Activated CD8-positive, alpha-beta T cell treated with anti-CD3 and anti-CD28 coated beads for 36 hours (primary cell): Measurements from ENCODE around the gene JADE2. TPM values are rescaled to one million over a fixed set of nuclear protein-coding genes. Genes with fewer than 3 reads are reported as not detected.
A peak's percentile ranks its signal among the peaks of the same experiment; 100 is the strongest.

ENCODE experiments used
- ATAC-seq: fragments of 200-7000 bp; cut with Tn5 transposase; one replicate; pipeline ENCODE4 v1.10.0; 2021; ENCODE audit warnings: mild to moderate bottlenecking, moderate library complexity
- CTCF ChIA-PET: fragments of 350-600 bp; sonication (Branson Sonifier 250); formaldehyde crosslinking; loops from one replicate; lab custom pipeline; 2021; ENCODE audit warnings: antibody characterized with exemption; lab: Charles Lee
- POLR2A ChIA-PET: fragments of 350-600 bp; sonication (Branson Sonifier 250); formaldehyde crosslinking; loops from one replicate; lab custom pipeline; 2021; ENCODE audit warnings: antibody characterized with exemption; lab: Charles Lee
- DNase-seq: peaks from one replicate; pipeline ENCODE4 v3.0.0-alpha.2; 2020
- H3K27ac Mint-ChIP-seq: one replicate; pipeline ENCODE4 v1.8.0; 2021; ENCODE audit warnings: mild to moderate bottlenecking, mixed read lengths
- H3K27me3 Mint-ChIP-seq: one replicate; pipeline ENCODE4 v1.8.0; 2021; ENCODE audit warnings: mixed read lengths
- H3K36me3 Mint-ChIP-seq: one replicate; pipeline ENCODE4 v1.8.0; 2021; ENCODE audit warnings: low read depth, mixed read lengths
- H3K4me1 Mint-ChIP-seq: one replicate; pipeline ENCODE4 v1.8.0; 2021; ENCODE audit warnings: low read depth, mixed read lengths
- H3K4me3 Mint-ChIP-seq: one replicate; pipeline ENCODE4 v1.8.0; 2021; ENCODE audit warnings: mild to moderate bottlenecking, moderate library complexity, mixed read lengths
- H3K9me3 Mint-ChIP-seq: one replicate; pipeline ENCODE4 v1.8.0; 2021; ENCODE audit warnings: mixed read lengths
- CTCF ChIP-seq: fragments of 200-600 bp; IDR thresholded peaks from one replicate; pipeline ENCODE4 v1.8.0; 2022; ENCODE audit warnings: antibody characterized with exemption, mild to moderate bottlenecking
- intact Hi-C: fragments of 100-400 bp; cut with micrococcal nuclease; formaldehyde crosslinking; loops from one replicate; pipeline ENCODE4 v1.10.0; 2022
- total RNA-seq, 2 experiments: library from RNA; stranded (reverse); gene quantifications; one replicate each; pipeline ENCODE4 v1.2.3, GENCODE V29; 2021

Gene JADE2
- total RNA-seq, 2 experiments from 2014 or later = 58.7 to 61.2 TPM

GRCh38 chr5:134529460-134529859, 4.0 kb downstream of the JADE2 start:
- no peaks in the 10 kb centered on the region for H3K27me3 Mint-ChIP-seq
- intact Hi-C loops = loop anchor here (5.0 kb wide), 2 partner anchors 117 to 157 kb away; partner anchors contain the start of genes CDKN2AIPNL and UBE2B
- peak overlapping the region; percentile 94 for H3K27ac Mint-ChIP-seq
- no peak overlapping the region for H3K4me3 Mint-ChIP-seq
- no peak for TF ChIP-seq CTCF
- H3K4me1 Mint-ChIP-seq = peaks cover 65% of the 10 kb centered on the region
- ChIA-PET POLR2A (interaction anchor here (0.9 to 1.5 kb wide), 2 partner anchors 11 to 58 kb away, joined by 5 read pairs; no protein-coding TSS in a partner anchor), CTCF (interaction anchor here (0.7 to 1.9 kb wide), 5 partner anchors 11 to 211 kb away, joined by 3 to 4 read pairs (median 4); no protein-coding TSS in a partner anchor)
- ATAC-seq (no peak), DNase-seq (no peak)
- H3K9me3 Mint-ChIP-seq = no peaks in the 10 kb centered on the region
- H3K36me3 Mint-ChIP-seq = no peaks in the 10 kb centered on the region

- Mint-ChIP-seq H3K27me3 (no peaks in the 10 kb centered on the region), H3K4me1 (peaks cover 75% of the 10 kb centered on the region), H3K9me3 (no peaks in the 10 kb centered on the region), H3K4me3 (no peak overlapping the region), H3K27ac (peak overlapping the region; percentile 56), H3K36me3 (no peaks in the 10 kb centered on the region)
- DNase-seq = no peak
- CTCF ChIA-PET = interaction anchor here (0.7 to 1.7 kb wide), 9 partner anchors 10 to 209 kb away, joined by 3 to 6 read pairs (median 3); partner anchors contain the start of gene CDKN2AIPNL
- intact Hi-C loops = no loop called here
- TF ChIP-seq CTCF = no peak
- no peak for ATAC-seq
- POLR2A ChIA-PET = interaction anchor here (0.7 to 1.7 kb wide), 7 partner anchors 8 to 105 kb away, joined by 3 to 5 read pairs (median 3); no protein-coding TSS in a partner anchor
Measured at GRCh38 chr5:134530301-134531077, 5.0 kb downstream of the JADE2 start.

- intact Hi-C loops = no loop called here
- H3K9me3 Mint-ChIP-seq = no peaks in the 10 kb centered on the region
- peak overlapping the region; percentile 48 for H3K27ac Mint-ChIP-seq
- no peak for ATAC-seq
- POLR2A ChIA-PET = interaction anchor here (0.7 to 2.3 kb wide), 5 partner anchors 11 to 161 kb away, joined by 3 to 10 read pairs (median 5); no protein-coding TSS in a partner anchor
- no peaks in the 10 kb centered on the region for H3K27me3 Mint-ChIP-seq
- peaks cover 95% of the 10 kb centered on the region for H3K4me1 Mint-ChIP-seq
- H3K4me3 Mint-ChIP-seq = no peak overlapping the region
- CTCF ChIA-PET = interaction anchor here (0.7 to 2.4 kb wide), 7 partner anchors 10 to 122 kb away, joined by 3 to 11 read pairs (median 3); partner anchors contain the start of gene CDKN2AIPNL
- no peak for DNase-seq
- peaks cover 7% of the 10 kb centered on the region for H3K36me3 Mint-ChIP-seq
- no peak for TF ChIP-seq CTCF
Measured at GRCh38 chr5:134533115-134533815, 7.8 kb downstream of the JADE2 start.

GRCh38 chr5:134534058-134534725, 8.7 kb downstream of the JADE2 start:
- peaks cover 88% of the 10 kb centered on the region for H3K4me1 Mint-ChIP-seq
- no peak overlapping the region for H3K4me3 Mint-ChIP-seq
- POLR2A ChIA-PET = interaction anchor here (0.7 to 2.3 kb wide), 5 partner anchors 9 to 52 kb away, joined by 3 to 10 read pairs (median 3); no protein-coding TSS in a partner anchor
- DNase-seq (no peak), ATAC-seq (no peak)
- H3K27ac Mint-ChIP-seq = peak overlapping the region; percentile 73
- TF ChIP-seq CTCF = no peak
- CTCF ChIA-PET = interaction anchor here (1.0 to 2.4 kb wide), 5 partner anchors 10 to 123 kb away, joined by 3 to 11 read pairs (median 5); partner anchors contain the start of gene CDKN2AIPNL
- H3K9me3 Mint-ChIP-seq = no peaks in the 10 kb centered on the region
- peaks cover 9% of the 10 kb centered on the region for H3K36me3 Mint-ChIP-seq
- intact Hi-C loops = no loop called here
- no peaks in the 10 kb centered on the region for H3K27me3 Mint-ChIP-seq
